Measurements from ENCODE around the gene COLQ. TPM values are rescaled to one million over a fixed set of nuclear protein-coding genes. Genes with fewer than 3 reads are reported as not detected.
"Not testable (repeated sequence)": the region's sequence is repeated elsewhere in the genome, so short reads cannot be mapped to it uniquely, and the experiment has no call there.

COLQ gene
- total RNA-seq, 1 donor from 2014 or later: 2.2 TPM

GRCh38 chr3:15449489-15450224, 71.8 kb downstream of the COLQ start:
- ATAC-seq (ENCODE audit: poor library complexity) (no peak), DNase-seq (no peak)
- intact Hi-C loops (cut with DNase I): no loop called here

- DNase-seq (no peak), ATAC-seq (ENCODE audit: poor library complexity) (no peak)
- intact Hi-C loops (cut with DNase I): no loop called here
Measured at GRCh38 chr3:15443826-15444524, 77.5 kb downstream of the COLQ start.

GRCh38 chr3:15440891-15441290, 80.6 kb downstream of the COLQ start:
- DNase-seq (no peak), ATAC-seq (ENCODE audit: poor library complexity) (no peak)
- intact Hi-C loops (cut with DNase I): no loop called here

- DNase-seq: no peak
- ATAC-seq (ENCODE audit: poor library complexity): no peak
- intact Hi-C loops (cut with DNase I): no loop called here
Measured at GRCh38 chr3:15439476-15439875, 82.0 kb downstream of the COLQ start.

GRCh38 chr3:15438983-15439382, 82.5 kb downstream of the COLQ start:
- DNase-seq: no peak
- no peak for ATAC-seq (ENCODE audit: poor library complexity)
- intact Hi-C loops (cut with DNase I): no loop called here

- DNase-seq (no peak), ATAC-seq (ENCODE audit: poor library complexity) (no peak)
- intact Hi-C loops (cut with DNase I): no loop called here
Measured at GRCh38 chr3:15436246-15436645, 85.3 kb downstream of the COLQ start.

- intact Hi-C loops (cut with DNase I): loop anchor here (5.0 kb wide), 1 partner anchor 123 kb away; no protein-coding TSS in a partner anchor
- no peak for ATAC-seq (ENCODE audit: poor library complexity)
- no peak for DNase-seq
Measured at GRCh38 chr3:15434756-15435155, 86.8 kb downstream of the COLQ start.

GRCh38 chr3:15433531-15433930, 88.0 kb downstream of the COLQ start:
- no peak for ATAC-seq (ENCODE audit: poor library complexity)
- DNase-seq: no peak
- intact Hi-C loops (cut with DNase I): loop anchor here (5.0 kb wide), 1 partner anchor 124 kb away; no protein-coding TSS in a partner anchor

GRCh38 chr3:15431256-15431837, 90.2 kb downstream of the COLQ start:
- DNase-seq (no peak), ATAC-seq (ENCODE audit: poor library complexity) (peak; percentile 45)
- intact Hi-C loops (cut with DNase I): loop anchor here (5.0 kb wide), 1 partner anchor 126 kb away; no protein-coding TSS in a partner anchor

- ATAC-seq (ENCODE audit: poor library complexity): no peak
- no peak for DNase-seq
- intact Hi-C loops (cut with DNase I): loop anchor here (5.0 kb wide), 1 partner anchor 127 kb away; no protein-coding TSS in a partner anchor
Measured at GRCh38 chr3:15430624-15431023, 90.9 kb downstream of the COLQ start.

- intact Hi-C loops (cut with DNase I): no loop called here
- DNase-seq: no peak
- no peak for ATAC-seq (ENCODE audit: poor library complexity)
Measured at GRCh38 chr3:15429080-15429479, 92.4 kb downstream of the COLQ start.

GRCh38 chr3:15428539-15428938, 93.0 kb downstream of the COLQ start:
- intact Hi-C loops (cut with DNase I): no loop called here
- DNase-seq (no peak), ATAC-seq (ENCODE audit: poor library complexity) (no peak)

- DNase-seq (no peak), ATAC-seq (ENCODE audit: poor library complexity) (peak; percentile 13)
- intact Hi-C loops (cut with DNase I): no loop called here
Measured at GRCh38 chr3:15427981-15428380, 93.5 kb downstream of the COLQ start.

- ATAC-seq (ENCODE audit: poor library complexity): peak; percentile 97
- intact Hi-C loops (cut with DNase I): no loop called here
- DNase-seq: peak; percentile 93
Measured at GRCh38 chr3:15427182-15427880, 94.2 kb downstream of the COLQ start, which contains the start of the genes EAF1 and METTL6. Gene EAF1 (plus strand): TSS chr3:15427598. CDS start chr3:15427780, 182 bp downstream. Gene METTL6 (minus strand): TSS chr3:15427544. CDS start chr3:15426511, 1,033 bp downstream.

GRCh38 chr3:15426579-15427118, 94.9 kb downstream of the COLQ start:
- no peak for ATAC-seq (ENCODE audit: poor library complexity)
- intact Hi-C loops (cut with DNase I): no loop called here
- DNase-seq: no peak

GRCh38 chr3:15420871-15421270, 100.6 kb downstream of the COLQ start:
- DNase-seq: no peak
- intact Hi-C loops (cut with DNase I): no loop called here
- ATAC-seq (ENCODE audit: poor library complexity): no peak

GRCh38 chr3:15410966-15411365, 110.5 kb downstream of the COLQ start:
- intact Hi-C loops (cut with DNase I); ATAC-seq (ENCODE audit: poor library complexity); DNase-seq: not testable (repeated sequence)

- DNase-seq: no peak
- intact Hi-C loops (cut with DNase I): loop anchor here (5.0 kb wide), 1 partner anchor 207 kb away; no protein-coding TSS in a partner anchor
- no peak for ATAC-seq (ENCODE audit: poor library complexity)
Measured at GRCh38 chr3:15409774-15410173, 111.7 kb downstream of the COLQ start.

All from Right ventricle myocardium superior (tissue), 1 donor.